T1000 (cell line): ENCODE data around the gene PHLDA2.

ENCODE experiments used
- DNase-seq: peaks from one replicate; lab custom pipeline; 2025; ENCODE audit warnings: mixed read lengths; lab: John Stamatoyannopoulos, UW

PHLDA2 gene, protein sequence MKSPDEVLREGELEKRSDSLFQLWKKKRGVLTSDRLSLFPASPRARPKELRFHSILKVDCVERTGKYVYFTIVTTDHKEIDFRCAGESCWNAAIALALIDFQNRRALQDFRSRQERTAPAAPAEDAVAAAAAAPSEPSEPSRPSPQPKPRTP

DNA sequence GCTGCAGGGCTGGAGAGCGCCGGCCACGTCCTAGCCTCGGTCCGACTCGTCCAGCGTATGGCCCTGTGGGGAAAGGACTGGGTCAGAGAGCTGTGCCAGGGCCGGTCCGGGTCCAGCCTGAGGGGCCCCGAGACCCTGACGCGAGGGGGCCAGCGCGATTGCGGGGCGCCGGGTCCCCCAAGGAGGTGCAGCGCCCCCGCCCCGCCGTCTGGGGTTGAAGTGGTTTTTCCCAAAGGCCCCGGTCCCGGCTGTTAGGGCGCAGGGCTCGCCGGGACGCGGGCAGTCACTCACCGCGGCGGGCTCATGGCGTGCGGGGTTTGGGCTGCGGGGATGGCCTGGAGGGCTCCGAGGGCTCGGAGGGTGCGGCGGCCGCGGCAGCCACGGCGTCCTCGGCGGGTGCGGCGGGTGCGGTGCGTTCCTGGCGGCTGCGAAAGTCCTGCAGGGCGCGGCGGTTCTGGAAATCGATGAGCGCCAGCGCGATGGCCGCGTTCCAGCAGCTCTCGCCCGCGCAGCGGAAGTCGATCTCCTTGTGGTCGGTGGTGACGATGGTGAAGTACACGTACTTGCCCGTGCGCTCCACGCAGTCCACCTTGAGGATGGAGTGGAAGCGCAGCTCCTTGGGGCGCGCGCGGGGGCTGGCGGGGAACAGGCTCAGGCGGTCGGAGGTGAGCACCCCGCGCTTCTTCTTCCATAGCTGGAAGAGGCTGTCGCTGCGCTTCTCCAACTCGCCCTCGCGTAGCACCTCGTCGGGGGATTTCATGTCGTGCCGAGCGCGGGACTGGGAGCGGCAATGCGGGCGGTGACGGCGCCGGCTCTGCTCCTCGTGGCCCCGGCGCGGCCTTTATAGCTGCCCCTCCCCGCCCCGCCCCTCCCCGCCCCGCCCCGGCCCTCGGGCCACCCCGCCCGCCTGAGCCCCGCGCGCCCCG is at the start of gene PHLDA2:
PHLDA2 (minus strand) TSS at position 816 of the 926 bp plus-strand sequence; CDS start at position 760, 56 bp downstream.
- peak; percentile 77 for DNase-seq

DNA sequence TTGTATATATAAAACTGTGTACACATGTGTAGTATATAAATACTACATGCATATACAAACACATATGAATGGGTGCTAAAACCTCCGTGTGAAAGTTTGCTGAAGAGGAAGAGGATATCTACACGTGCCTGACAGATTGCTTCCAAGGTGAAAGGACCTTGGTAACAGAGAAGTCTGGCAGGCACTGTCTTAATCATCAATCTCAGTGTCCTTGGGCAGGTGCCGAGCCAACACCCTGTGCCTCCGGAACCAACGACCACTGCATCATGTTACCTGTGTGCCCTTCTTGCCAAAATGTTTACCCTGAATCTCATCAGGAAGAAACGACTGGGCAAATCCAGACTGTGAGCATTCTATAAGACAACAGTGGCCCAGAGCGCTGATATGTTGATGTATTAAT is 47.9 kb upstream of the PHLDA2 start:
- no peak for DNase-seq

DNA sequence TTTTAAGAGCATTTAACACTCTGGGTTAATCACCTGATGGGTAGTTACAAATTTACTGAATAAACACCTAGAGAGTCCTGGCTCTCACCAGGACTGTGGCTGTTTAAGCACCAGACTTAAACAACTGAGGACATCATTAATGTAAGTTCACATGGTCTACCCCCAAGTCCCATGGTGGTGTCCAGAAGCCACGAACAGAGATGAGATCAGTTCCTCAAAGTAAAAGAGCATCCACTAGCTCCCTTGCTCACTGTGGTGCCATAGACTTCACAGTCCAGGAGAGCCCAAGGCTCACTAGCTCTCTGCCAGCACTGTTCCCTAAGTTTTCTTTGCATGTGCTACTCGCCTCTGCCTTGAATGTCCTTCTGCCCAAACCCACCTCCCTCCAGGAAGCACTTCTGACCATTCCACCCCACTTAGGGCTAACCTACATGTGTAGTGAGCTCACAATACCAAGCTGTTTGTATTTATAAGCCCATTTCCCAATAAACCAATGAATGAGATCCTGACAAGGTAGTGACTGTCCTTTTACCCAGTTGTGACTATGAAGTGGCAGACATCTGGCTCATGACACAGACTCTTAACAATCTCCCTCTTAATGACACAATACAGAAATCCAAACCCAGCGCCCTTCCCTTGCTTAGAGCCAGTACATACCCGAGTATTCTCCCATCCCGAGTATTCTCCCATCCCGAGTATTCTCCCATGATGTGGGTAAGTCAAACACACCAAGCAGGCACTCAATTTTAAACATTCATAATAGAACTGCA is 47.3 kb upstream of the PHLDA2 start:
- no peak for DNase-seq

DNA sequence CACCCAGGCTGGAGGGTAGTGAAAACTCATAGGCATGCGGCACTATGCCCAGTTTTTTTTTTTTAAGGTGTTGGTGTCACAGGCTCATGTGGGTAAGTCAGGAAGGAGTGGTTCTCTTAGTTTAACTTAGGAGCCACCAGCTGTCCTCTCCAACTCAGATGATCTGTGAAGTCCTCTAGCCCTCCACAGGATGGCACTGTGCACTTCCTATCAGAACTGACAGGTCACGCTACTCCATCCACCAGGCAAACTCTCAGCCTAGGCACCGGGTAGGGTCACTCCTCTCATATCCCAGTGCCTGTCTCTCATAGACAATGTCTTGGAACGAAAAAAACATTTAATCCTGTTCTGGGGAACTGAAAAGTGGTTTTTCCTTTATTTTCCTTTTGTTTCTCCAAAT is 46.4 kb upstream of the PHLDA2 start:
- no peak for DNase-seq

DNA sequence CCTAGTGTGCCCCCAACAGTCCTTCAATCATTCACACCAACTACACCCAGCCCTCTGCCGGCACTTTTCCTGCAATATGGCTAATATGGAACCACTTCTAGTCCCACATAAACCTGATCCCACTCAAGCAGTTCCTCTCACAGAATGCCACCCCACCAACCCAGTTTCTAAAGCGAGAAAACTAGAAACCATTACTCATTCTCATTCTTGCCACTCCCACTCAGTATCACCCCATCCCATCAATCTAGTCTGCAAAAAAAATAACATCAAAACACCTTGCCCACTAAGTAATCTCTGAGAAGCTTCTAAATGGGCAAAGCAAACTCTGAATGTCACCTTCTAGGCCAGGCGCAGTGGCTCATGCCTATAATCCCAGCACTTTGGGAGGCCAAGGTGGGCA is 45.1 kb upstream of the PHLDA2 start:
- DNase-seq, result no peak

DNA sequence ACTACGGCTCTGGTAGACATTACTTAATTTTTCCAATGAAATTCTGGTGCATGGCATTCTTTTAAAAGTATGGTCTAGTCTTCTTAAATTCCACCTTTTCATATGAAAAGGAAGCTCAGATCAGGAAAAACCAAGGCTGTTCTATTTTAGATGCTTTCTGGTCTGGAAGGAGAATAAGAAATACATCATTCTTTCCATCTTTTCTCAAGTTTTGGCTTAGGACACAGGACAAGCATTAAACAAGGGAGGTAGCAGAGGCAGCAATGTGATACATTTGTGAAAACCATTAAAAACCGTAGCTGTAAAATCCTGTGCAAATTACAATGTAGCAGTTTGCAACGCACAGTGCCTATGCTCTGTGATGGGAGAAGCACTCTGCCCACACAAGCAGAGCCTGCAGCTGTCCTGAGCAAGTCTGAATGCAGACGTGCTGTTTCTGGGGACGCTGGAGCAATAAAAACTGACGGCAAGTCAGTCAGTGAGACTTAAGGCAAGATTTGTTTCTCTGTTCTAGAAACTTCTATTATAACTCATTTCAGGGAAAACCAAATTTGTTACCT is 39.2 kb upstream of the PHLDA2 start:
- DNase-seq, result no peak

DNA sequence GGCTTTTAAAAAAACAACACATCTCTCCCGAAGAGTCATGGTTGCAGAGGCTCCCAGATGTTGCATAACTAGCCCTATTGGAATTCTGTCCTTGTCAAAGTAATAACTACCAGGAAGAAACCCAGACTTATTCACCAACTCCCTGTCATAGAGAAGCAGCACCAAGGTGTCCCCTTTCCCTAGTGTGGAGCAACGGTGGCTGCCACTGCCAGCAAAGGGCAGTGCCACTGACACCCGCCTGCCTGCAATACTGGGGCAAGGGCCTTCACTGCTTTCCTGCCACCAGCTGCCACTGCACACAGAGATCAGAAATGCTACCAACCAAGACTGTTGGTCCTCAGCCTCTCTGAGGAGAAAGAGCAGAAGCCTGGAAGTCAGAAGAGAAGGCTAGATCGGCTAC is 35.6 kb upstream of the PHLDA2 start:
- no peak for DNase-seq

DNA sequence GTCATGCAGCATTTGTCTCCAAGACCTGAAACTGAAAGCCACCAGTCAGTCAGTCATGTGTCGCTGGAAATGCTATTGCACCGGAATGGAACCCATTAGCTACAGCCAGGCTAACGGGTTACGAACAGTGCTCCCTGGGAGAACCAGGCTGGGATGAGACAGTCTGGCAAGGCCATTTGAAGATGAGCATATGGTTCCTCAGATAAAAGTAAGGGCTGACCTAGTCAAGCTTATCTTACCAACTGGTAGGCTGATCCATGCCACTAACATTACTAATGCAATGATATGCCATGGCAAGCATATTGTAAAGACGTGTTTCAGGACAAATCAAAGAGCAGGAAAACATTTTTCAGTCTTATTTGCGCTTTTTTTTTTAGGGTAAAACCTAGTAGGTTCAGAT is 34.5 kb upstream of the PHLDA2 start:
- DNase-seq, result no peak

DNA sequence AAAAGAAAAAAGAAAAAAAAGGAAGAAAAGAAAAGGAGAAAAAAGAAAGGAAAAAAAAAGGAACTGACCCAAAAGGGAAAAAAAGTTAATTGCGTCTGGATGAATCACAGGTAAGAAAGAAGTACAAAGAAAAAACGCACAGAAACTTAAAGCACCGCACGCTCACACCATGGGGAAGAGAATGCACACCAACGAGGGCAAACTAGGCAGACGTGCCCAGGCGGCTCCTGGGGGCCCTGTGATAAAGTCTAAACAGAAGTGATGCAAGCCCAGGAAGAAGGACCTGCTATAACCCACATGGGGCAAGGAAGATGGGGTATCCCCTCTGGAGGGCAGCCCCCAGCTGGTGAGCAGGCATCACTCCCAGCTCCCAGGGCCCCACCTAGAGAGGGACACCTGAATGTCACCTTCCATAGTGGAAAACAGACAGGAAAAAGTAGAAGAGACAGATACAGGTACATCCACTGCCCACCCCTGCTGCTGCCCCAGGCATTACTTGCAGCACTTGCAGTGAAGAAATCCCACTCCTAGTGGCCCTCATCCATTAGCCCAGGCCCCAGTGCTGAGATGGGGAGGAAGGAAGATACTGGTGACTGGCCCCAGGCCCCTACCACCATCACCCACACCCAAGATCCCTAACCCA is 34.0 kb upstream of the PHLDA2 start:
- no peak for DNase-seq

DNA sequence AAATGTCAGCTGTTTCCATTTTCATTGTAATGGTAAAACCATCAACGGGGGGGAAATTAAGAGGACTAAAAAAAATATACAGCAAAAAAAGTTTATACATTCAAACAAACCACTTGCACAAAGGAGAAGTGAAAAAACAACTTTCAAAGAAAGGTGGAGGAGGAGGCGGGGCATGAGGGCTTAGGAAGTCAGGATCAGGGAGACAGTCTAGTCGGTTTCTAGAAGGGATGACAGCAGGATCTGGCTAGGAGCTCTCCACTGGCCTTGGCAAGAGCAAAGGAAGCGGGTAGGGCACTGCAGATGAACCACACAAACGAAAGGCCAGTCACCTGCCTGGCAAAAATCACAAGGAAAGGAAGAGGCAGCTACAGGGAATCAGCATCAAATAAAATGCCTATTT is 31.9 kb upstream of the PHLDA2 start:
- DNase-seq, result no peak

DNA sequence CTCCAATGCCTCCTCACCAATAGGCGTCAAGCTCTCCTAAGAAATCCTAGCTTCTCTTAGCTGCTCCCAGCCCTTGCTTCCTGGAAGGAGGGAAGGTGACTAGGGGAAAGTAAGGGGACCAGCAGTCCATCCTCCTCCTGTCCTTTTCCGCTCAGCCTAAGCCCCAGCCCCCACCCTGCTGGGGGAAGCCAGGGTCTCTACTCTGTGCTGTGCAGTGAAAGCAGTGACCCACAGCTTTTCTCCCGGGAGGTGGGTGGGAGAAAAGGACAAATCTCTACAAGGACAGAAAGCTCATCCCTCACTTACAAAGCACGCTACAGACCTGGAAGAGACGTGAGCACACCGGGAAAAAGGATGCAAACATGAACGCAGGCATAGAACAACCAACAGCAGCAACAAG is 30.9 kb upstream of the PHLDA2 start:
- DNase-seq, result no peak

DNA sequence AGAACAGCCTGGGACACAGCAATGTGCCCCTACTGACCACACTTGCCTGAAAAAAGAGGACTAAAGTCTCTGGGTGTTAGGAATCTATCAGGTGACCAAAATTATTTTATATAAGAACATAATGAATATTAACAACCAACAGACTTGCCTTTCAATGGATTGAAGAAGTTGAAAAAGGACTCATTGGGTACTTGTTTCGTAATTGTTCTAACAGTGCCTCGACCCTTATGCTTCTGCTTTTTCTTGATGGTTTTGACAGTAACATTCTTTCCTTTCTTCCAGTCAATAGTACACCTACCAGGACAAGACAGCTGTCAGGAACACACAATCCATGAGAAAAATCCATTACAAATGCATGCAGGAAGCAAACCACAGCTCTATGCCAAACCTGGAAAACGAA is 29.0 kb upstream of the PHLDA2 start:
- no peak for DNase-seq

DNA sequence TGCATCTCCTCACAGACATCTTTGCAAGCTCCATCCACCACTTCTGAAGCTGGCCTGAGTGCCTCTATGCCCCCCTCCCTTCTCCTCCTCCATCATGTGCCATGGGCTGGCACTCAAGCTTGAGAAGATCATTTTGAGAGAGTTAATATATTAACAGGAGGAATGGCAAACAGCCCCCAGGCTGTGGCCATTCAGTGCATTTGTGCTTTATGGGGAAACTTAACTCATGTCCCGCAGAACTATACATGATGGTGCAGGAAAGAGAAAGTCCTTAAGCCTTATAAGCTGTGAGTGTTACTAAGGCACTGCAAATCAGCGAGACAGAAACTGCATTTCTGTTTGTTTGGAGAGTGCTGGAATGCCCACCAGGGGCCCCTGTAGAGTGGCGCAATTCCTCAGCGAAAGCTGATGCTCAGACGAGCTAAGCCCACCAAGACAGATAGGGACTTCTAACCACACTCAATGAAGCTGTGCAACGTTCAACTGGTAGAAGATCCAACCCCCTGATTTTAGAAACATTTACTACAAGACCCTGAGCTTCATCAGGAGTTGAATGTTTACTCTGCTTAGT is 26.8 kb upstream of the PHLDA2 start:
- no peak for DNase-seq

DNA sequence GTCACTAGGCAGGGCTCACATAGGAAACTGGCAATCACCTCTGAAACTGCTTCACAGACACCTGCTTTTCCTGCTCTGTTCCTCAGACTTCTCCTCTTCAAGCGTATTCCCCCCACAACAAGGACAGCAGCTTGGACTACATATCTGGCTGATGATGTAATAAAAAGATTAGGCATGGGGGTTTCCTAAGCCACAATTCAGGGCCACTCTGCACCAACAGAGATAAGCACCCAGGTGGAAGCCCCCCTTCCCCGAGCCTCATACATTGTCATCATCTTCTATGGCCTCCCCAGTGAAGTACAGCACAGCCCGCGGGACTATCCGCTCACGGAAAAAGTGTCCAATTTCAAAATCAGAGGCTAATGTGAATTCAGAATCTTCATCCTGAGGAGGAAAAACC is 25.0 kb upstream of the PHLDA2 start:
- no peak for DNase-seq

DNA sequence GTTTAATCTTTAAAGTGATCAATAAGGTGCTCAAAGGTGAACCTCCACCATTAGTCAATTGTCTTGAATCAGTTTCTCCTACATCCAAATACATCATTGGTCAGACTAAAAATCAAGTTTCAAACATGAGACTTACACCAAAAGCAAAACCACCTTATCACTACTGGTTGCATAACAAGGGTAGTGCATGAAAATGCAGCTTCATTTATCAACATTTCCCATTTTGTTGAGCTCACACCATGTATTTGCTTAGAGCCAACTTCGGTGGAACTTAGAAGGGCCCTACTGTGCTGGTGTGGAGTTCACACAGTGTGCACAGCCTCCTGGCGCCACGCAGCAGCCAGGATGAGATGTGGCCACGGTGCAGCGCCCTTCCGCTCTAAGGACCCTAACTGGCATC is 23.1 kb upstream of the PHLDA2 start:
- no peak for DNase-seq

DNA sequence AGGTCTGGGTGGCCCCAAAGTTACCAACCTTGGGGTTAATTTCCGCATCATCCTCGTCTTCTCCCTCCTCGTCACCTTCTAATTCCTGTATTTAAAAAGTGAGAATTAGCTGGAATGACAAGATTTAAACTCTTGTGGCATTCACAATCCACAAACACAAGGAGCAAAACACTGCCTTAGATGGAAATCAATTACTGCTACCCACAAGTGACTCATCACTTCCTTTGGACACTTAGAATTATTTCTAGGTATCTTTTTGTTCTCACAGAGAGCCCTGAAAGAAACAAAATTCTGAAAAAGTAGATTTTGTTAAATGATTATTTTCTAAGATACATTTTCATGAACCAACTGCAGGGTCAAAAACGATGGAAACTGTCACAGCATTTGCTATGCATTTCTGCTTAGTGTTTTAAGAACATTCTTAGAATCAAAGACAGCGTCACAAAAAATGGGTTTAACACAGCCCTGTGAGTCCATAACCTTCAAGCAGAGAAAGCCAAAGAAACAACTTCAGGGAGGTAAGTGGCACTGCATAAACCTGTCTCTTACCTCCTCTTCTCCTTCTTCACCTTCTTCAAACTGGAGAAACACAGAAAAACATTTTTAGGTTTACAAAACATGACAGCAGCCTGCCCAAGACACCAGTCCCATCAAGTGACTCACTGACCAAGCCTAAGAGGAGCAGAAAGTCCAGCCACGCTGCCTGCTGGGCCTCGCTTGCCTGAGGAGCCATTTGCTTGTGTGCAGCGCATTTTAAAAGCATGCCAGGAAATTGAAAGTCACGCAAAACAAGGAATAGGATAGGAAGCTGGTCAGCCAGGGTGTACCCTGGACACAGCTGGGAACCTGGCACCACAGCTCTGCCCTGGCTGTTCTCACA is 22.3 kb upstream of the PHLDA2 start:
- no peak for DNase-seq

DNA sequence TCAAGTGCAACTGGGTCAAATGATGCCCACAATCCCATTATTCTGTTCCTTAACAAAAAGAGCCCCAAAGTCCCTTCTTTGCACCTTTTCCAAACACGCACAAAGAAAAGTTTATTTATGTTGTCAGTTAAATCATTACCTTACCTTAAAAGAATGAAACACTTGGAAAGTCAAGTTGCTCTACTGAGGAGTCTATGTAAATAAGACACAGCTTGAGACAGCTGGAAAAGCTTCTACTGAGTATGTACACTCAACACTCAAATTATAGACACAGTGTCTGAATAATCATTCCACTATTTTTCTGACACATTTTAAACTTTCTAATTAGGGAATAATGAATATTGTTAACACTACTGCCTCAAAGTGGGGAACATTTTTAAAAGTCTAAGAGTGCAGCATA is 21.6 kb upstream of the PHLDA2 start:
- DNase-seq, result no peak

DNA sequence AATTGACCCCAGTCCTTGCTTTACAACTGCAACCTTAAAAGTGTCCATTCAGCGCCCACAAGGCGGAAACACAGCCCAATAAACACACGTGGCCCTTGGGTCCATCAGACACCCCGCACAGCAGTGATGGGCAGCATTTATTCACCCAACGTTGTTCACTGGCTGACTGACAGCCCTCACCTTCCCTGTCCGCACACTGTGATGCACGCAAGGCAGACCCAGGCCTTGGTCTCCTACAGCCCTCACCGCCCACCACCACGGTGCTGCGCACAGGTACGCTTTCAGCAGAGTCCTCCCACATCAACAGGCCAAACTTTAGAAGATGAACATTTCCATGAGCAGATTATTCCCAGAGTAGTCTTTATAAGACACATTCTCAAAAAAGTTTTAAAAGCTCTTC is 20.7 kb upstream of the PHLDA2 start:
- DNase-seq, result no peak

DNA sequence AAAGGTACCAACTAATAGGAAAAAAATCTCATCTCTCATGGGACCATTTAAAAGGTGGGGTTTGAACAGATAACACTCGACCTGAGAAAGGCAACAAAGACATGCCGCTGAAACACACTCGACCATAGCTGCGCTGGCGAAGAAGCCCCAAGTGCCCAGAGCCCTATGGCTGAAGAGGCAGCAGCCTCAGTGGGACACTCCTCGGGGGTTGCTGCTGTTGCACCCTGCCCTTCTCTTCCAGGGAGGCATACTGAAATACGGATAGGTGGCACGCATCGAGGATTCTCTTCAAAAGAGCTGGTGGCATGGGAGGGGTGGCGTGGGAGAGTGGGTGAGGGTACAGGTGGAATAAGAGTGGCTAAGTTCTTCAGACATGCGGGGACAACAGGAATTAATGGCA is 18.5 kb upstream of the PHLDA2 start:
- DNase-seq, result no peak

DNA sequence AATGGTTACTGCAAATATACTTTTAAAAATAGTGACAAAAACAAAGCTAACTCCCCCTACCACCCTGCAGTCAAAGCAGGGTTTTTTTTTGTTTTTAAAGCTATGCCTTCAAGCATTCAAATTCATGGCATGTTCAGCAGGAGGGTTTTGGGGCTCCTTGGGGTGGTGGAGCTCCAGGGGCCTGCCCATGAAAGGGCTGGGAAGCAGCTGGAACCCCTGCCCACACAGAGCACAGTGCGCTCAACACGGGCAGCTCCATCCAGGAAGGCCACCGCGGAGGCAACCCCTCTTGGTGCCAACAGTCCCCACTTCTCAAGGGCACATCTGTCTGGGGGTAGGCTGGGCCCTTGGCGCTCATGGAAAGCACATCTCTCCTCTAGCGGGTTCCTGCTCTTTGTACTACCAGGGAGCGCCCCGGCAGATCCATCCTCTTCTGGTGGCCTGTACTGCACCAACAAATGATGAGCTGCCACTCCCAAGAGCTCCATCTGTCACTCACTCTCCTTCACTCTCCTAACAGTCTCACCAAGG is 16.6 kb upstream of the PHLDA2 start:
- DNase-seq, result no peak
